Measurements from ENCODE around the gene ANKS1B.

DNA sequence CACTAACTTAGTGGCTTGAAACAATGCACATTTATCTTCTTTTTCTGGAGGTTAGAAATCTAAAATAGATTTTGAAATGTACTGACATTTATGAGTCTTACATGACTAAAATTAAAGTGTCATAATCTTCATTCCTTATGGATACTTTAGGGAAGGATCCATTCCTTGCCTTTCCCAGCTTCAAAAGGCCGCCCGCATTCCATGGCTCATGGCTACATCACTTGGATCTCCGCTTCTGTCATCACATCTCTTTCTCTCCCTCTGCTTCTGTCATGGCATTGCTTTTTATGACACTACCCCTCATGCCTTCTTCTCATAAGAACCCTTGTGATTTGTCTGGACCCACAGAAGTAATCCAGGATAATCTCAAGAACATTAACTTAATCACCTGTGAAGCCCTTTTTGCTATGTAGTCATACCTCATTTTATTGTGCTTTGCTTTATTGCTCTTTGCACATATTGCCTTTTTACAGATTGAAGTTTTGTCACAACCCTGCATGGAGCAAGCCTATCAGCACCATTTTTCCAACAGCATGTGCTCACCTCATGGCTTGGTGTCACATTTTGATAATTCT, 270.7 kb downstream of the ANKS1B start:
- TF ChIP-seq, protein P1, sequence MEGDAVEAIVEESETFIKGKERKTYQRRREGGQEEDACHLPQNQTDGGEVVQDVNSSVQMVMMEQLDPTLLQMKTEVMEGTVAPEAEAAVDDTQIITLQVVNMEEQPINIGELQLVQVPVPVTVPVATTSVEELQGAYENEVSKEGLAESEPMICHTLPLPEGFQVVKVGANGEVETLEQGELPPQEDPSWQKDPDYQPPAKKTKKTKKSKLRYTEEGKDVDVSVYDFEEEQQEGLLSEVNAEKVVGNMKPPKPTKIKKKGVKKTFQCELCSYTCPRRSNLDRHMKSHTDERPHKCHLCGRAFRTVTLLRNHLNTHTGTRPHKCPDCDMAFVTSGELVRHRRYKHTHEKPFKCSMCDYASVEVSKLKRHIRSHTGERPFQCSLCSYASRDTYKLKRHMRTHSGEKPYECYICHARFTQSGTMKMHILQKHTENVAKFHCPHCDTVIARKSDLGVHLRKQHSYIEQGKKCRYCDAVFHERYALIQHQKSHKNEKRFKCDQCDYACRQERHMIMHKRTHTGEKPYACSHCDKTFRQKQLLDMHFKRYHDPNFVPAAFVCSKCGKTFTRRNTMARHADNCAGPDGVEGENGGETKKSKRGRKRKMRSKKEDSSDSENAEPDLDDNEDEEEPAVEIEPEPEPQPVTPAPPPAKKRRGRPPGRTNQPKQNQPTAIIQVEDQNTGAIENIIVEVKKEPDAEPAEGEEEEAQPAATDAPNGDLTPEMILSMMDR (IDR thresholded peaks at IDR 0.05; ENCODE audit: low read depth, low read length, missing input control) = no peak
- no peak for TF ChIP-seq JUND (IDR thresholded peaks at IDR 0.05)
- TF ChIP-seq, protein P2, sequence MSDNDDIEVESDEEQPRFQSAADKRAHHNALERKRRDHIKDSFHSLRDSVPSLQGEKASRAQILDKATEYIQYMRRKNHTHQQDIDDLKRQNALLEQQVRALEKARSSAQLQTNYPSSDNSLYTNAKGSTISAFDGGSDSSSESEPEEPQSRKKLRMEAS (IDR thresholded peaks at IDR 0.05) = no peak
- TF ChIP-seq, protein P3, sequence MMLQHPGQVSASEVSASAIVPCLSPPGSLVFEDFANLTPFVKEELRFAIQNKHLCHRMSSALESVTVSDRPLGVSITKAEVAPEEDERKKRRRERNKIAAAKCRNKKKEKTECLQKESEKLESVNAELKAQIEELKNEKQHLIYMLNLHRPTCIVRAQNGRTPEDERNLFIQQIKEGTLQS (IDR thresholded peaks at IDR 0.05) = no peak
